ENCODE results near the gene IZUMO3.

Gene IZUMO3

GRCh38 chr9:24497671-24498070, 48.0 kb downstream of the IZUMO3 start:
- H3K36me3 Mint-ChIP-seq (ENCODE audit: low read depth), result no peaks in the 10 kb centered on the region
- no peak for TF ChIP-seq CTCF (IDR thresholded peaks at IDR 0.05)
- DNase-seq, result no peak
- no peaks in the 10 kb centered on the region for H3K9me3 Mint-ChIP-seq
- no peak overlapping the region for H3K27ac Mint-ChIP-seq
- no peak overlapping the region for H3K4me3 Mint-ChIP-seq
- H3K4me1 Mint-ChIP-seq, result peaks cover 5% of the 10 kb centered on the region
- H3K27me3 Mint-ChIP-seq (ENCODE audit: low read depth, poor library complexity), result no peaks in the 10 kb centered on the region

All from nephron progenitor cell (in vitro differentiated cells).